GM18502 (cell line): Measurements from ENCODE around the gene CTAGE1.
"Not testable (repeated sequence)": the region's sequence is repeated elsewhere in the genome, so short reads cannot be mapped to it uniquely, and the experiment has no call there.

Experiments
- ATAC-seq: cut with Tn5 transposase; IDR thresholded peaks from one replicate; pipeline ENCODE4 v1.9.1; 2021; ENCODE audit warnings: mild to moderate bottlenecking; ENCODE audit not compliant: unreplicated experiment, poor library complexity

Gene CTAGE1

DNA sequence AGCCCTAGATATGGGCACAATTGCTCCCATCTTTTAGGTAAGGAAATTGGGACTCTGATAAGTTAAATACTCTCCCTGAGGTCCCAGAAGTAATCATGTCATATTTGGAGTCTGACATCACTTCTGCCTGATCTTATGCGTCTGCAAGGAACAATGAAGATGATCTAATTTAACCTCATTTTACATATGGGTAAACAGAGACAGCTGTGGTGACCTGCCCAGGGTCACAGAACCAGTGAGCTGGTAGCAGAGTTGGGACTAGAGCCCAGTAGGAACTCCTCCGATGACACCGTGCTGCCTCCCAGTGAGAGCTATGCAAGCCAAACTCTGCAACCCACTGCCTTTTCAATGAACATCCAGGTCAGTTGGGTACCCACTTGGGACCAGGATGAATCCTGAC is 17.8 kb downstream of the CTAGE1 start:
- no peak for ATAC-seq

DNA sequence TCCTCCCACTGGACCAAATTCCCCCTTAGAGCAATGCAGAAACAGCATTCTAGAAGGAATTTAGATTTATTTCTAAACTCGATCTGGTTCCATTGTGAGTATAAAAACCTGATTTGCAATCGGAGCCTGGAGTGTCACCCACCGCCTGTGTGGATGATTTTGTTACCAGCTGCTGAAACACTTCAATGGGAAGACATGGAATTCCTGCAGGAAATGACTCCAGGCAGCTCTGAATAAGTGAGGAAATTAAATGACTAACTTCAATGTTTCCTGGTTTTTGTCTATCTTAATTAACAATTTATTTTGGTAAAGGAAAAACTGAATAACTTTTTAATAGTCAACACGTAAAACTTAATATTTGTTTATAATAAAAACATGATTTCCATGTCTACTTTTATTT is 19.3 kb downstream of the CTAGE1 start:
- ATAC-seq = no peak

DNA sequence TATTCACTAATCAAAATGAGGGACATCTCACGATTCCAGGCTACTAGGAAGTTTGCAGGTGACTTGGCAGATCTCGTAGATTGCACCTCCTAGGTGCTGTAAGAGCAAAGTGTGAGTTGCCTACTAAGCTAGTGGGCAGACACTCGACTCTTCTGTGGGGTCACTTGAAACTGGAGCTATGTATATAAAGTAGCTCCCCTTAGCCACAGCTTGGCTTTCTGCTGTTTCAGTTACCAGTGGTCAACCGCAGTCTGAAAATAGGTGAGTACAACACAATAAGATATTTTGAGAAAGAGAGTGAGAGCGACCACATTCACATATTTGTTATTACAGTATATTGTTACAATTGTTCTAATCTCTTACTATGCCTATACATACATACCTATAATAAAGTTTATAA is 23.3 kb downstream of the CTAGE1 start:
- no peak for ATAC-seq

DNA sequence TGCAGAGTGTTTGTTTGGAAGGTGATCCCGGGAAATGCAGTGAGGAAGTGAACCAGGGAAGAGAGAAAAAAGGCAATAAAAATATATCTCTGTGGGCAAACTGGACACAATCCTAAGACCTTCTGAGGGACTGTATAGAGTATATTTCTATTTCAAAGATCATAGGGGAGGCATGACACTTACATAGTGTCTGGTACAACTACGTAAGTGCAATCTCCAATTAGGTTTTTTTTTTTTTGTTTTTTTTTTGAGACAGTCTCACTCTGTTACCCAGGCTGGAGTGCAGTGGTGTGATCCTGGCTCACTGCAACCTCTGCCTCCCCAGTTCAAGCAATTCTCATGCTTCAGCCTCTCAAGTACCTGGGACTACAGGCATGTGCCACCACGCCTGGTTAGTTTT is 24.6 kb downstream of the CTAGE1 start:
- ATAC-seq = not testable (repeated sequence)

DNA sequence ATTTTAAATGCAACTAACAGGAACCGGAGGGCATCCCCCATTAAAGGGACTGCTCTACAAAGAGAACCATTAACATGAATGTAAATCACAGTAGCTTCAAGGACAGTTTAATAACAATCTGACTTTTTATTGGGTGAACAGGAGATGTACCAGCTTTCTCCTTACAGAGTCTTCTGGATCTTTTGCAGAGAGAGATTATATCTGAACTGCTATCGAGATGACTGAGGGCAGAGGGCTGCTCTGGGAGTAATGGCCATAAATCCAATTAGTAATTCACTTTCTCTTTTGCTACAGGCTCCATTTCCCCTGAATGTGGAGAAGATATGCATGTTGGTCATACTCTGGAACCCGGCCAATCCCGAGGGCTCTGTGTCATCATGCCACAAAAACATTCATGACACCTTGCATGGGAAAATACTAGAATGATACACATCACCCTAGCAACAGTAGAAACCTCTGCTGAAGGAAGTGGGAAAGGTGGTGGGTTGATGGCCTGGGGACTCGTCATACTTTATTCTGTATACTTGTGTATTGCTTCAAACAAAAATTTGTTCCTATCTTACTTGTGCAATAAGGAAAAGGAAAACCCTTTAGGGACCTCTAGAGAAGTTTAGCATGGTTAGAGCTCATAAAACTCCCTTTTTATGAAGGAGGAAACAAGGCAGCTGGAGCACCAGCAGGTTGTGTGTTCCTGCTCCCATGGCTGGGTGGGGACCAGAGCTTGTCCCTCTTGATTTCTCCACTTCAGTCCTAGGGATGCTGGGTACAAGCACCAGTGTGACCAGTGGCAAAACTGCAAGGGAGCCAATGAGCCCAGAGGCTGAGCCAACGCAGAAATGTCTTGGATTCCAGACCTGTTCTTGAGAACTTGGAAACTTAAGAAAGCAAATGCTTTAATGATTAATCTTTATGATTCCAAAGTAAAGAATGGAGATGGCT is 26.0 kb downstream of the CTAGE1 start:
- ATAC-seq = no peak

DNA sequence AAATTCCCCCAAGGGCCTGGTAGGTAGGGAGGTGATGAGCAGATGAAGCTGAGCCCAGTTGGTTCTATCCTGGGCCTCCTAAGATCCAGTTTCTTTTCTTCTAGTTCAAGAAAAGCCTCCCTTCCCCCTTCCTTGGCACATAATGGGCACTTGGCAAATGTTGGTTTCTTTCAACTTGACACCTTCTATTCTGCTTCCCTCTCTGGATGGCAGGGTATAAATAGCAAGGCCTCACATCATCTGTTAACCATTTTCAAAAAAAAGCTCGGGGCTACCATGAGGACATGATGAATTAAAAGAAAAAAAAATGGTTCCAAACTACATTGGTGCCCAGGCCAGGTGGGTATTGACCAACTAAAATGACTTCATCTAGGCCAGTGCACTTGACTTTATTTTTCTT is 29.9 kb downstream of the CTAGE1 start:
- no peak for ATAC-seq

DNA sequence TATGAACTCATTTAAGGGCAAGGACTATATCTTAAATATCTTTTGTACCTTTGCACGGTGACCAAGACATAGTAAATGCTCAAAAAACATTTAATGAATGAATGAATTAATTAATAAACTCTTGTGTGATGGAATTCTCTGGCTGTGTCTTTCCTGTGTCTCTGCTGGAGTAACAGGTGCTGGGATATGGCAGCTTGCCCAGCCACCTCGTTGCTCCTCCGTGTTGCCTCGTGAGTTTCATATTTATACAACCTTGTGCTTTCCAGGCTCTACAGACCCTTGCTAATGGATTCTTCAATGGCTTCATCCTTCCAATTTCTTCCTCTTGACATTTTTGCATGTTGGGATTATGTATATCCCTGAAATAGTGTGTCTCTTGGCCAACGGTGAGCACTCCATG is 30.4 kb downstream of the CTAGE1 start:
- no peak for ATAC-seq

DNA sequence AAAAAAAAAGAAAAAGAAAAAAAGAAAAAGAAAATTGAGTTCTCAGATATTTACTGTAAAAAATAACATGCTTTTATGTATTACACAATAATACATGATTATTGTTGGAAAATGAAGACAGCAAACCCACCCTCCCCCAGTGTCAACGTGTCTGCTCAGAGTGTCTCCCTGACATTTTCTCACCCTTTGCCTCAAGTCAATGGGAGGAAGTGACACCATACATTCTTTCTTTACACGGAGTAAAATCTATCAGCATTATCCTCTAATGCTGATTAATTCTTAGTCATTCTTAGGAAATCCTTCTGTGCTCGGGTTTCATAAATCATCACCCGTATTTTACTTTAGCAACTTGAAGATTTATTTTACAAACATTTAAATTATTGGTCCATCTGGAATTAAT is 32.0 kb downstream of the CTAGE1 start:
- ATAC-seq = no peak

DNA sequence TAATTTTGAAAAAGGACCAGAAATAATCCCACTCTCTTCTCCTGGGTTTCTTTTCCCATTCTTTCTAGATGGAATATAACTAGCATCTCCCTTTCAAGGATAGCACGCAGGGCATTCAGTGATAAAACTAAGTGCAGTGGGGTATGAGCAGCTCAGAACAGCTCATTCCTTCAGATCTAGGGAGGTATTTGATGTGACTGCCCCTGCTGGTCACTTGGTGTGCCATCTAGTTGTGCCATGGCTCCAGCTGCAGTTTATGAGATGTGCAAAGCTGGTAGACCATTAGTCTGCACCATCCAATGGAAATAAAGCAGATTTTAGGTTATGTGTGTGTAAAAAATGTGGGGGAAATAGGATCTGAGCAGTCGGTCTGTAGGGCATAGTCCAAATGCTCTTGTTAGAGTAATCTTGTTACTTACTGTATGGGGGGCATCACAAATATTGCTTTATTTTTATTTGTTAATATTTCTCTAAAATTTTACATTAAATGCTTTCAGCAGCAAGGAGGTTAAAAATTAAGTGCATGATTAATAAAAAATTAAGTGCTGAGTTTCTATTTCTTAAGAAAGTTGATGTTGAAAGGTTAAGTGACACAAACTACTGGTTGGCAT is 38.9 kb downstream of the CTAGE1 start:
- no peak for ATAC-seq

DNA sequence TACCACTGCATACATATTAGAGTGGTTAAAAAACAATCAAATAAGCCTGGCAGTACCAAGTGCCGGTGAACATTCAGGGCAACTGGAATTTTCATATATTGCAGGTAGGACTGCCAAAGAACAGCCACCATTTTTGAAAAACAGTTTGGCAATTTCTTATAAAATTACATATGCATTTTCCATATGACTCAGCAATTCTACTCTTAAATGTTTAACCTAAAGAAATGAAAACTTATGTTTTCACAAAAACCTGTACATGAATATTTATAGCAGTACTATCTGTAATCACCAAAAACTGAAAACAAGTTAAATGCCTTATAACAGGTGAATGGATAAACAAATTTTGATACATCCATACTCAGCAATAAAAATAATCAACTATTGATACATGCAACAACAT is 39.9 kb downstream of the CTAGE1 start:
- no peak for ATAC-seq

DNA sequence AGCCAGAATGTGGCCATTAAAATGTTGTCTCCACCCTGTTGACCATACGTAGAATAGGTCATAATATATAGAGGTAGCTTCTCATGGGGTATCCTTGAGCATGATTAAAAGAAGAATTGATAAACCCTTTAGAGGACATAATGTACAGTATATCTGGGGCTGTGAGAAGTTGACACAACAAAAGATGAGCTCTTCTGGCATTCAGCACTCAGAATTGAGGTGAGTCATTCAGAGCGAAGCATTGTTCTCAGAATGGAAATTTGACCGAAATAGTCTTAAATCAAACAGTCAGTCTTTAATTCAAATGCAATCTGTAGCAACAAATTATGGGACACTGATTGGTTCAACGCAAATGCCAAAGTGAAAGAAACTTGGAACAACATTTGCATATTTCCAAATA is 47.3 kb downstream of the CTAGE1 start:
- no peak for ATAC-seq

DNA sequence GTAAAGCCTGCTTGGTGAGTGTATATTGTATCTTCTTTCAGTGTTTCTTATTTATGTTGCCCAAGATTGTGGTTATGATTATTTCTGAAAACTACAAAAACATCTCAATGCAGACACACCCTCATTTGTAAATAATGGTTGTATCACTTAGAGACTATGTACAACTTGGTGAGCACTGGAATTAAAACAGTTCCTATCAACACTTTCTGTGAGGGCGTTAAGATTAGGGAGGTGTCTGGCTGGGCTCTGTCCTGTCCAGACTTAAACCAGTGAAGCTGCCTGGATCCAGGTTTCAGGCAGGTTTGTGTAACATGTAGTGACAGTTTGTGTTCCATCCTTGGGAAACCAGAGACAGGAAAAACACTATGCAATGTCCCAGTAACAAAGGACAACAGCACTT is 49.7 kb downstream of the CTAGE1 start:
- ATAC-seq = no peak

DNA sequence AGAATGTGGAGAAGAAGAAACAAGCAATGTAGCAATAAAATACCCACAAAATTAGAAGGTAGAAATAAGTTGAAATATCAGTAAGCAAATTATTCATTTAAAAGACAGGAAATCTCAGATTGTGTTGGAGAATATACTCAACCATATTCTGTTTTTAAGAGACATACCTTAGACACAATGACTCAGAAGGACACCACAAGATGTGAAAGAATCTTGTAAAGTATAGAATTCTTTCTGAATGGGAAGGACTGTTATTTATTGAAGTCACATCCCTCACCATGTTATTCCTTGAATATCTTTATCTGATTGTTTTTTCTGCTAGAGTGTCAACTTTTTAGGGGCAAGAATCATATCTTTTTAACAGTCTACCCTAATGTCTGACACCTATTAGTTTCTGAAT is 50.4 kb downstream of the CTAGE1 start:
- no peak for ATAC-seq

DNA sequence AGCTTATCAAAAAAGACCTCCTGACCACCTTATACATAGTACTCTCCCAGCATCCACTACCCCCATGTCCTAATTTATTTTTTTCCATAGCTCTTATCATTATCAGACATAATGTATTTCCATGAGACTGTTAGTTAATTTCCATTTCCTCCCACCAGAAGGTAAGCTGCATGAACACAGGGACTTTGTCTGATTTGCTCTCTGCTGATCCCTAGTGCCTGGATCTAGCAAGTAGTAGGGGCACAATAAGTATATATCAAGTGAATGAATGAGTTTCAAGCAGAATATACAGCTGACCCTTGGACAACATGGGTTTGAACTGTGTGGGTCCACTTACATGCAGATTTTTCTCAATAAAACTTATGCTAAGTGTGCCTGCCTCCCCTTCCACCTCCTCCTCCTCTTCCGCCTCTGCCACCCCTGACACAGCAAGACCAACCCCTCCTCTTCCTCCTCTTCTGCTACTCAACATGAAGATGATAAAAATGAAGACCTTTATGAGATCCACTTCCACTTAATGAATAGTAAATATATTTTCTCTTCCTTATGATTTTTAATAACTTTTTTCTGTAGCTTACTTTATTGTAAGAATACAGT is 53.8 kb downstream of the CTAGE1 start:
- no peak for ATAC-seq
